Activated CD8-positive, alpha-beta memory T cell treated with anti-CD3 and anti-CD28 coated beads, Interleukin-2, amount 10 ng/mL, durations not matched to agents 7 days and 5 days (primary cell): ENCODE data around the gene PBLD. TPM values are rescaled to one million over a fixed set of nuclear protein-coding genes. Genes with fewer than 3 reads are reported as not detected.
"Not testable (repeated sequence)": the region's sequence is repeated elsewhere in the genome, so short reads cannot be mapped to it uniquely, and the experiment has no call there.

Source experiments
- ATAC-seq: fragments of 150-1000 bp; cut with Tn5 transposase; one replicate; pipeline ENCODE4 v1.10.0; 2021; ENCODE audit warnings: moderate library complexity
- CTCF ChIA-PET: fragments of 350-600 bp; sonication (Branson Sonifier 250); formaldehyde crosslinking; loops from one replicate; lab custom pipeline; 2021; ENCODE audit warnings: antibody characterized with exemption; lab: Charles Lee
- DNase-seq: peaks from one replicate; pipeline ENCODE4 v3.0.0-alpha.2; 2020
- H3K27ac Mint-ChIP-seq: one replicate; pipeline ENCODE4 v1.8.0; 2021; ENCODE audit warnings: mild to moderate bottlenecking, mixed read lengths
- H3K27me3 Mint-ChIP-seq: one replicate; pipeline ENCODE4 v1.8.0; 2021; ENCODE audit warnings: mixed read lengths
- H3K36me3 Mint-ChIP-seq: one replicate; pipeline ENCODE4 v1.8.0; 2021; ENCODE audit warnings: mild to moderate bottlenecking, mixed read lengths
- H3K4me1 Mint-ChIP-seq: one replicate; pipeline ENCODE4 v1.8.0; 2021; ENCODE audit warnings: mixed read lengths
- H3K4me3 Mint-ChIP-seq: one replicate; pipeline ENCODE4 v1.8.0; 2021; ENCODE audit warnings: mild to moderate bottlenecking, moderate library complexity, mixed read lengths
- H3K9me3 Mint-ChIP-seq: one replicate; pipeline ENCODE4 v1.8.0; 2022; ENCODE audit warnings: low read depth, mixed read lengths
- total RNA-seq, 2 experiments: library from RNA; stranded (reverse); gene quantifications; one replicate each; pipeline ENCODE4 v1.2.3, GENCODE V29; 2021

The PBLD gene
- total RNA-seq, 2 experiments from 2014 or later = 1.1 to 1.4 TPM

DNA sequence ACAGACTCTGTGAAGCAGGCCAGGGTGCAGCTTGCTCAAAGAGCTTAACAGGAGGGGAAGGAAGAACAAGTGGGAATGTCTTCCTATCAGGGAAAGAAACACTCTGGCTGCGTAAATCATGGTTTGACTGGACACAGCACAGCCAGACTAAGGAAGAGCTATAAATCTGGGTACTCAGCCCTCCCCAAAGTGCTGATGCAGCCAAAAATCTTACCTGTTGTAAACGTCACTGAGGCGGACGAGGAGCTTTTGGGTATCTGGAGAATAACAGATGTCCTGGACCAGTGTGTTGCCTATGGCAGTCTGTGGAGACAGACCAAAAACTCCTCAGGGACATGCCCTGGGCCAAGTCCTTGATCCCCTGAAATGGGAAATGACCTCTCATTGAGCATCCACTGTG is 44.0 kb downstream of the PBLD start:
- H3K36me3 Mint-ChIP-seq = no peaks in the 10 kb centered on the region
- no peak for DNase-seq
- H3K9me3 Mint-ChIP-seq = no peaks in the 10 kb centered on the region
- CTCF ChIA-PET = interaction anchor here (1.3 to 1.4 kb wide), 2 partner anchors 13 to 76 kb away, joined by 3 to 5 read pairs; no protein-coding TSS in a partner anchor
- no peaks in the 10 kb centered on the region for H3K27me3 Mint-ChIP-seq
- no peak overlapping the region for H3K27ac Mint-ChIP-seq
- ATAC-seq = no peak
- H3K4me1 Mint-ChIP-seq = no peaks in the 10 kb centered on the region
- H3K4me3 Mint-ChIP-seq = no peak overlapping the region

DNA sequence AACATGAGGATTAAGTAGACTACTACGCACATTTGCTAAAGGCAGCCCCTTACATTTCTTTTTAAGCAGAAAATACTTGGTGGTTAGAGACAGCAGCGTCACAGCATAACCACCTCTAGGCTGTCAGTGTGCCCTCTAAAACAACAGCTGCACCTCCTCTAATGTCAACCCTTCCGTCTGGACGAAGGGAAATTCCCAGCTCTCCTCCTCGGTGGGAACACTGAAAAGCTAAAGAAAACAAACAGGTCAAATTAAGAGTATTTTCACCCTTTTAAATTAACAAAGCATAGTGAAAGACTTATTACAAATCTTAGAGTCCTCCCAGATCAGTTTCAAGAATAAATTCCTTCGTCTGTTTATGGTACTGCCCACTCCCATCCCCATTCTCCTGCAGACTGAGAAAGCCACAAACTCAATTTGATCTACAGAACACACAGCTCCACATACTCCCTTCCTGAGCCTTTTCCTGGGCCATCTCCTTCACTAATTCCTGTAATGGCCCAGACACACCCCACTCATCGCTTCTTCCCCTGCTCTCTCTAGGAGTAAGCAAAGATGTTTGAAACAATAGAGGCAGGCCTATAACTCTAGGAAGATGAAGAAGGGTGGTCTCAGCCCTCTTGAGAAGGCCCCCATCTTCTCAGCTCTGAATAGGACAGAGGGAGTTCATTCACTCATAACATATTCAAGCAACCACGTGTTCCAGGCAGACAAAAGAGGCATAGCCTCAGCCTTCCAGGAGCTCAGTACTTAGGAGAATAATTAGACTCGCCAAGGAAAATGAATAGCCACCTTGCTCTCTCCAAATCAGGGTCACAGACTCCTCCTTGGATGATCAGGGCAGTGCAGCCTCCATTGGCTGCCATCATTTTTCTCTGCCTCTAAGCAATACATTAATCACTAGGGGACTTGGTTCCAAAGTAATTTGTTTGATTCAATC is 48.4 kb downstream of the PBLD start:
- Mint-ChIP-seq H3K4me3 (no peak overlapping the region), H3K9me3 (no peaks in the 10 kb centered on the region), H3K4me1 (no peaks in the 10 kb centered on the region), H3K27me3 (no peaks in the 10 kb centered on the region), H3K36me3 (no peaks in the 10 kb centered on the region), H3K27ac (no peak overlapping the region)
- DNase-seq = no peak
- no peak for ATAC-seq
- CTCF ChIA-PET = no interaction called here

DNA sequence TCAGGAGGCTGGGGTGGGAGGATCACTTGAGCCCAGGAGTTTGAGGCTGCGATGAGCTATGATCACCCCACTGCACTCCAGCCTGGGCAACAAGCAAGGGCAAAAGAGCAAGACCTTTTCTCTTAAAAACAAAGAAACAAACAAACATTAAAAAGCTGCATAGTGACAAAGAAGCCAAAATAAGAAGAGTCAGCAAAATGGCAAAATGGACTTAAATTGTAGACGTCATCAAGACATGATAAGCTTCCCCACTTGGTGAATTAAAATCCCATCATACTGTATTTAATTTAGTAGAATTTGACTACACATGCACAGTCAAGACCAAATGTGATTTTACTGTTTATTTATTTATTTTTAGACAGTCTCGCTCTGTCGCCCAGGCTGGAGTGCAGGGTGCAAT is 52.0 kb downstream of the PBLD start:
- CTCF ChIA-PET = no interaction called here
- Mint-ChIP-seq H3K4me1 (peaks cover 3% of the 10 kb centered on the region), H3K9me3 (peaks cover 16% of the 10 kb centered on the region), H3K27me3 (no peaks in the 10 kb centered on the region), H3K36me3 (peaks cover 2% of the 10 kb centered on the region), H3K4me3 (no peak overlapping the region), H3K27ac (no peak overlapping the region)
- no peak for ATAC-seq
- no peak for DNase-seq

DNA sequence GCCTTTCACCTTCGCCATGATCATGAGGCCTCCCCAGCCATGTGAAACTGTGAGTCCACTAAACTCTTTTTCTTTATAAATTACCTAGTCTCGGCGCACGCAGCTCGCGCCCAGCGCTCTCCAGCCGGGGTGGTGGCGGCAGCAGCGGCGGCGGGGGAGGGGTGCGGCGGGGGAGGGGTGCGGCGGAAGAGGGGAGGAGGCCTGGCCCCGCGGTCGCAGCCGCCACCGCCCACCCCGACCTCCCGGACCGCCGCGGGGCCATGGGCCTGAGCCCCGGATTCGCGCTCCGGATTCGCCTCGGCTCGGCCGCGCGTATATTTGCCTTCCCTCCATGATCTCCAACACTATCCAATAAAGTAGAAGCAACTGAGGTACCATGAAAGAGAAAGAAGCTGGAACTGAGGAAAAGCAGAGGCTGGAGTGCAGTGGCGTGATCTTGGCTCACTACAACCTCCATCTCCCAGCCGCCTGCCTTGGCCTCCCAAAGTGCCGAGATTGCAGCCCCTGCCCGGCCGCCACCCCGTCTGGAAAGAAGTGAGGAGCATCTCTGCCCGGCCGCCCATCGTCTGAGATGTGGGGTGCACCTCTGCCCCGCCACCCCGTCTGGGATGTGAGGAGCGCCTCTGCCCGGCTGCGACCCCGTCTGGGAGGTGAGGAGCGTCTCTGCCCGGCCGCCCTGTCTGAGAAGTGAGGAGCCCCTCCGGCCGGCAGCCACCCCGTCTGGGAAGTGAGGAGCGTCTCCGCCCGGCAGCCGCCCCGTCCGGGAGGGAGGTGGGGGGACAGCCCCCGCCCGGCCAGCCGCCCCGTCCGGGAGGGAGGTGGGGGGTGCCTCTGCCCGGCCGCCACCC is 53.6 kb downstream of the PBLD start:
- H3K27ac Mint-ChIP-seq, CTCF ChIA-PET, DNase-seq, H3K27me3 Mint-ChIP-seq, H3K4me3 Mint-ChIP-seq, H3K36me3 Mint-ChIP-seq, ATAC-seq, H3K4me1 Mint-ChIP-seq: not testable (repeated sequence)
- peaks cover 16% of the 10 kb centered on the region for H3K9me3 Mint-ChIP-seq

DNA sequence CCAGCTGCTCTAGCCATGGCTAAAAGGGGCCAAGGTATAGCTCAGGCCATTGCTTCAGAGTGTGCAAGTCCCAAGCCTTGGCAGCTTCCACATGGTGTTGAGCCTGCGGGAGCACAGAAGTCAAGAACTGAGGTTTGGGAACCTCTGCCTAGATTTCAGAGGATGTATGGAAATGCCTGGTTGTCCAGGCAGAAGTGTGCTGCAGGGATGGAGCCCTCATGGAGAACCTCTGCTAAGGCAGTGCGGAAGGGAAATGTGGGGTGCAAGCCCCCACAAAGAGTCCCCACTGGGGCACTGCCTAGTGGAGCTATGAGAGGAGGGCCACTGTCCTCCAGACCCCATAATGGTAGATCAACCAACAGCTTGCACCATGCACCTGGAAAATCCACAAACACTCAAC is 54.9 kb downstream of the PBLD start:
- H3K27ac Mint-ChIP-seq, ATAC-seq, DNase-seq, H3K36me3 Mint-ChIP-seq, H3K4me3 Mint-ChIP-seq, H3K4me1 Mint-ChIP-seq, CTCF ChIA-PET, H3K27me3 Mint-ChIP-seq: not testable (repeated sequence)
- peaks cover 16% of the 10 kb centered on the region for H3K9me3 Mint-ChIP-seq

DNA sequence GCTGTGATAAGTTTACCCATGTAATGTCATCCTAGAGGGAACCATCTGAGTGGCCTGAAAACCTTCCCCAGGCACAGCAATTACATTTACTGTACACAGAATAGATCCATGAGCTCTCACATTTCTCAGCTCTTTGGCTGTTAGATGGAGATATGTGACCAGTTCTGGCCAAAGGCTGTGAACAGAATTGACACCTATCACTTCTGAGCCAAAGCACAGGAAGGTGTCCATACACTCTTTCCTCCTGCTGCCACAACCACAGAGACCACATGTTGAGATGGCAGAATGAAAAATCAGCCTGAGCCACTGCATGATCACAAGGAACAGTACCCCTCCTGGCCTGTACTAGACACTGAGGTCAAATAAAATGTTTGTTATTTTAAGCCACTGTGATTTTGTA is 56.5 kb downstream of the PBLD start:
- Mint-ChIP-seq H3K27ac (no peak overlapping the region), H3K4me1 (peaks cover 3% of the 10 kb centered on the region), H3K9me3 (peaks cover 16% of the 10 kb centered on the region), H3K4me3 (no peak overlapping the region), H3K36me3 (peaks cover 2% of the 10 kb centered on the region), H3K27me3 (no peaks in the 10 kb centered on the region)
- DNase-seq (no peak), ATAC-seq (no peak)
- CTCF ChIA-PET = no interaction called here

DNA sequence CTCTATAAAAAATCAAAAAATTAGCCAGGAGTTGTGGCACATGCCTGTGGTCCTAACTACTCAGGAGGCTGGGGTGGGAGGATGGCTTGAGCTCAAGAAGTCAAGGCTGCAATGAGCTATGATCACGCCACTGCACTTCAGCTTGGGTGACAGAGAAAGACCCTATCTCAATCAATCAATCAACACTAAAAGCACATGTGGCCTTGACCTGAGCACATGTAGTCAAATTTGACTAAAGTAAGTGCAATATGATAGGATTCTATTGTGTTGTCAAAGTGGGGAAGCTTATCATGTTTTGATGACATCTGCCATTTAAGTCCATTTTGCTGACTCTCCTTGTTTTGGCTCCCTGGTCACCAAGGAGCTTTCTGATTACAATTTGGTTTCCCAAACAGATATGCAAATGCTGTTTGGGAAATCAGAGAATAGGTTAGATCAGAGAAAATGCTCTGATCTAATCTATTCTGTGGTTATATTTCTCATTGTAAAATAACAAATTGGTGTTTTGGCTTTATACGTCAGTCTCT is 57.1 kb downstream of the PBLD start:
- Mint-ChIP-seq H3K27ac (no peak overlapping the region), H3K4me3 (no peak overlapping the region), H3K36me3 (peaks cover 2% of the 10 kb centered on the region), H3K4me1 (peaks cover 3% of the 10 kb centered on the region), H3K9me3 (peaks cover 16% of the 10 kb centered on the region), H3K27me3 (no peaks in the 10 kb centered on the region)
- CTCF ChIA-PET = no interaction called here
- no peak for ATAC-seq
- no peak for DNase-seq

DNA sequence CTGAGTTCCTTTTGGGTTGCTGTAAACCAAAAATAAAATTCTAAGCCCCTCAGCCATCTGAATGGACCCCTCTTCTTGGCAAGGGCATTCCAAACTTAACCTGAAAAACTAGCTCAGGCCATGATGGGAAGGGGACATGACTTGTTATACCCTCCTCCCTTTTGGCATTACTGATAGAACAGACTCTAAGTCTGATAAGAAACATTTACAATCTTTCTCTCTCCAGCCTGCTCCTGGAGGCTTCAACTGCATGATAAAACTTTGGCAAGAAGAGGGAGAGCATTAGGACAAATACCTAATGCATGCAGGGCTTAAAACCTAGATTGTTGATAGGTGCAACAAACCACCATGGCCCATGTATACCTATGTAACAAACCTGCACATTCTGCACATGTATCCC is 59.9 kb downstream of the PBLD start:
- no peak for DNase-seq
- Mint-ChIP-seq H3K36me3 (no peaks in the 10 kb centered on the region), H3K4me3 (no peak overlapping the region), H3K27ac (no peak overlapping the region), H3K9me3 (peaks cover 8% of the 10 kb centered on the region), H3K27me3 (peaks cover 6% of the 10 kb centered on the region), H3K4me1 (peaks cover 3% of the 10 kb centered on the region)
- ATAC-seq = no peak
- CTCF ChIA-PET = no interaction called here

DNA sequence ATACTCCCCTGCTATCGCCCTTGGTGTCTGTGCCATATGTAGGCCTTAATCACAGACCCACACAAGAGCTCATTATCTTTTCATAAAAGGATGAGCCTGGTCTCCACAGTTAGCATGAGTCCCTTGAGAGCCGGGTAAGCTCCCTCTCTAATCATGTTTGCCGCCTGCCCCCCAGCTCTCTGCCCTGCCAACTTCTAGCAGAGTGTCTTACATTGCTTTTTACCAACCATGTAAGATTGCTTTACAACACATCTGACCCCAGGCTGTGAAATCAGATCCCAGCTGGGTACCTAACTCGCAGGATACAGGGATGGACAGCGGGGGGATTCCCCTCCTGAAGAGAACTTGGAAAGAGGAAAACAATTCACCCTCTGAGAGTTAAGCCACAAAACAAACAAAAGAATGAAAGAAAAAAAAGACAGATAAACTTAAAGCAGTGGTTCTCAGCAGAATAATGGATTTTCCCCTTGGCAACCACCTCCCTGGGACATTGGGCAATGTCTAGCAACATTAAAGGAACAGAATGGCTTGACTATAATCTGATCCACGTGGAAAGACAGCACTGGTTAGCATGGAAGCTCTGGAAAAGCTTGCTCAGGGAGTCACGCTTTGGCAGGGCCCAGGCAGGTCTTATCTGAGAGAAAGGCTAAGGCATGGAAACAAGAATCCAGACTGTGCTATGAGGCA is 61.4 kb downstream of the PBLD start:
- no peaks in the 10 kb centered on the region for H3K9me3 Mint-ChIP-seq
- H3K27ac Mint-ChIP-seq = no peak overlapping the region
- H3K36me3 Mint-ChIP-seq = no peaks in the 10 kb centered on the region
- H3K4me1 Mint-ChIP-seq = peaks cover 2% of the 10 kb centered on the region
- no peak overlapping the region for H3K4me3 Mint-ChIP-seq
- ATAC-seq = no peak
- peaks cover 8% of the 10 kb centered on the region for H3K27me3 Mint-ChIP-seq
- no peak for DNase-seq
- CTCF ChIA-PET = no interaction called here

DNA sequence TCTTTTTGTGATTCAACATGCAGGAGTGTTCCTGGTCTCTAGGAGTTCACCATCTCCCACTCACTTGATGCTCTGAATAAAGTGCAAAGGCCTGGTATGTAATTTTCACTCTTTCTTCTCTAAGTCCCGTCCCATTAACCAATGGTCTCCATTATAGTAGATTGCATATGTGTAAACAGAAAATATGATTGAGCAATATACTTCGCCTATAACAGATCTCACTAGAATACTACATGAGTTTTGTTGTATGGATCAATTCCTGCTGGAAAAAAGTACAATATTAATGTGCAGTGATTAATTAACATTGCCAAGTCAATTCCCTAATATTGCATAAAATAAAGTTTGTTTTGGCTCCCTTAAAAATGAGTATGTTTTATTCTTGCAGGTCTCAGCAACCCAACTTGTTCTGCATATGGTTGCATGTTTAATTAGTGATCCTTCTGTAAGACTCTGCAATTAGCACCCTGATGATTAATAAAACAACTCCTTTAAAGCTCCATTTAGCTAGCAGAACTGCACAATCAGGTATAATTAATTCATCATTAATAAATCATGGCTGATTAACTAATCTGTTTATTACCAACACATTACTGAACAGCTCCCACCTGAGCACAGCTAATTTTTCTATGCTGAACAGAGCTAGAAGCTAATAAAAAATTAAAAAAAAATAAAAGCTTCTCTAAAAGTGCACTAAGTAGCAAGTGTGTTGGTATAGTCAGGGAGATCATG is 63.0 kb downstream of the PBLD start:
- CTCF ChIA-PET = no interaction called here
- no peak overlapping the region for H3K4me3 Mint-ChIP-seq
- H3K36me3 Mint-ChIP-seq = no peaks in the 10 kb centered on the region
- no peak for ATAC-seq
- DNase-seq = no peak
- no peak overlapping the region for H3K27ac Mint-ChIP-seq
- peaks cover 8% of the 10 kb centered on the region for H3K27me3 Mint-ChIP-seq
- no peaks in the 10 kb centered on the region for H3K9me3 Mint-ChIP-seq
- H3K4me1 Mint-ChIP-seq = no peaks in the 10 kb centered on the region

DNA sequence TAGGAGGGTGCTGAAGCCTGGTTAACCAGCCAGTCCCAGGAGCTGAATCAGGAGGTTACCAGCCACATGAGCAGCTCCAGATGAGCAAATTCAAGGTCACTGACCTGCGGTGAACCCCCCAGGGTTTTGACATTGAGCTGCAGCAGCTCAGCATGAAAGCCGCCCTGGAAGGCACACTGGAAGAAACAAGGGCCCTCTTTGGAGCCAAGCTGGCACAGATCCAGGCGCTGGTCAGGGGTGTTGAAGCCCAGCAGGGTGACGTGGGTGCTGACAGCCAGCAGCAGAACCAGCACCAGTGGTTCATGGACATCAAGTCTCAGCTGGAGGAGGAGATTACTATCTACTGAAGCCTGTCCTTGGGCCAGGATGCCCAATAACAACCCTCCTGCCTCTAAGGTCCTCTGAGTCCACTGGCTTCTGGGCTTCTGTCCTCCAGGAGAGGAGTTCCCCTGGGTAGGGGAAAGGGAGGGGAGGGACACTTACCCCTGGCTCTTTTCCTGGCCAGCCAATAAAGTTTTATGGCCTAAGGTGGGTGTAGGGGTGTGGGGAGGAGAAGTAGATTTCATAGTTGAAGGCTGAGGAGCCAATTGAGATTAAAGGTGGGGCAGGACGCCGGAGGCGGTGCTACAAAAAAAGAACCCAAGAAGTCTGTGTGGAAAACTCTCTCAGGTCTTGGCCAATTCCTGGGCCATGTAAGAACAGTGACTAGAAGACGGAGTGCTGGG is 71.4 kb downstream of the PBLD start:
- H3K36me3 Mint-ChIP-seq = no peaks in the 10 kb centered on the region
- ATAC-seq = no peak
- no peak overlapping the region for H3K27ac Mint-ChIP-seq
- H3K4me1 Mint-ChIP-seq = no peaks in the 10 kb centered on the region
- H3K4me3 Mint-ChIP-seq = no peak overlapping the region
- H3K9me3 Mint-ChIP-seq = peaks cover 2% of the 10 kb centered on the region
- DNase-seq = no peak
- H3K27me3 Mint-ChIP-seq = peaks cover 16% of the 10 kb centered on the region
- CTCF ChIA-PET = no interaction called here

DNA sequence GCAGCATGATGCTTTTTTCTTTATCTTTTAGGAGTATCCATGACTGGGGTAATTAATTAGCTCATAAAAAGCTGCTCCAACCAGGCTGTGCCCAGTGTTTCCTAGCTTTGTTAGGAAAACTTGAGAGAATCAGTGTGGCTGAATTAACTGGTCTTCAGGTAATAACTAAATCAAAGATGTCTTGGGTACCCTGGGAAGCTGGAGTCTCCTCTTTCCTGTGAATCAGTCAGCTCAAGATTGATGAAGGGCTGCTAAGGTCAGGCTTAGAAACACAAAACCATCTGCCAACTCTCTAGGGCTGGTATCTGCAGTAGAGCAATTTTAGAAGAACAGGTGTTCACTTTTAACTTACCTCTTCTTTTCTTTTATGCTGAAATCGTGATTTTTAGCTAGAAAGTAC is 79.4 kb downstream of the PBLD start:
- Mint-ChIP-seq H3K4me1 (no peaks in the 10 kb centered on the region), H3K27me3 (peaks cover 19% of the 10 kb centered on the region), H3K27ac (no peak overlapping the region), H3K9me3 (no peaks in the 10 kb centered on the region), H3K36me3 (no peaks in the 10 kb centered on the region), H3K4me3 (no peak overlapping the region)
- CTCF ChIA-PET = interaction anchor here (1.2 to 1.6 kb wide), 2 partner anchors 28 to 49 kb away, joined by 3 to 4 read pairs; no protein-coding TSS in a partner anchor
- ATAC-seq (no peak), DNase-seq (no peak)
